KMS-11 (cell line): Measurements from ENCODE around the gene LZTS2.

Experiments
- H2AFZ ChIP-seq: fragments of 200-600 bp; sonication (generic); 2 replicates; pipeline ENCODE4 v1.6.1; 2016; ENCODE audit warnings: antibody characterized with exemption, mixed run types, low read depth
- H3K27ac ChIP-seq: fragments of 200-600 bp; sonication (generic); 2 replicates; pipeline ENCODE4 v1.6.1; 2016; ENCODE audit warnings: mild to moderate bottlenecking, mixed run types
- H3K27me3 ChIP-seq: fragments of 200-600 bp; sonication (generic); 2 replicates; pipeline ENCODE4 v1.6.1; 2017; ENCODE audit warnings: mild to moderate bottlenecking, low read depth, mixed run types, moderate library complexity; ENCODE audit not compliant: insufficient read depth
- H3K36me3 ChIP-seq: fragments of 200-600 bp; sonication (generic); 2 replicates; pipeline ENCODE4 v1.6.1; 2017; ENCODE audit warnings: mild to moderate bottlenecking, mixed run types; ENCODE audit not compliant: insufficient read depth
- H3K4me1 ChIP-seq: fragments of 200-600 bp; sonication (generic); 2 replicates; pipeline ENCODE4 v1.6.1; 2016; ENCODE audit warnings: mild to moderate bottlenecking, low read depth, mixed run types; ENCODE audit not compliant: poor library complexity, severe bottlenecking
- H3K4me2 ChIP-seq: fragments of 200-600 bp; sonication (generic); 2 replicates; pipeline ENCODE4 v1.7.0; 2016; ENCODE audit warnings: mild to moderate bottlenecking, mixed run types
- H3K4me3 ChIP-seq: fragments of 200-600 bp; sonication (generic); IDR thresholded peaks from 2 replicates; pipeline ENCODE4 v1.6.1; 2017; ENCODE audit warnings: low read depth, low read length, mixed read lengths; ENCODE audit not compliant: insufficient read depth
- H3K79me2 ChIP-seq: fragments of 200-600 bp; sonication (generic); 2 replicates; pipeline ENCODE4 v1.6.1; 2016; ENCODE audit warnings: low read depth, mixed run types; ENCODE audit not compliant: insufficient read depth
- H3K9ac ChIP-seq: fragments of 200-600 bp; sonication (generic); 2 replicates; pipeline ENCODE4 v1.6.1; 2016; ENCODE audit warnings: mild to moderate bottlenecking, mixed run types
- H4K20me1 ChIP-seq: fragments of 200-600 bp; sonication (generic); 2 replicates; pipeline ENCODE4 v1.6.1; 2016; ENCODE audit warnings: mild to moderate bottlenecking, mixed run types; ENCODE audit not compliant: insufficient read depth
- CTCF ChIP-seq: fragments of 200-600 bp; sonication (generic); conservative IDR thresholded peaks from 2 replicates; pipeline ENCODE4 v1.6.1; 2017; ENCODE audit warnings: low read depth, mild to moderate bottlenecking, antibody characterized with exemption, low read length, moderate library complexity, mixed read lengths

LZTS2 gene

GRCh38 chr10:100984672-100985177 is 14.9 kb upstream of the LZTS2 start:
- Histone ChIP-seq H3K79me2 (peaks cover 25% of the 10 kb centered on the region), H3K27ac (no peak overlapping the region), H2AFZ (no peak overlapping the region), H3K36me3 (no peaks in the 10 kb centered on the region; the same call in 1 of the 2 replicates), H3K4me3 (no peak overlapping the region), H3K4me1 (peaks cover 24% of the 10 kb centered on the region), H3K4me2 (no peak overlapping the region), H4K20me1 (no peaks in the 10 kb centered on the region), H3K27me3 (no peaks in the 10 kb centered on the region), H3K9ac (no peak overlapping the region)
- no peak for TF ChIP-seq CTCF

GRCh38 chr10:100985336-100985735 is 14.3 kb upstream of the LZTS2 start:
- H3K9ac ChIP-seq: no peak overlapping the region
- H3K4me3 ChIP-seq: no peak overlapping the region
- no peaks in the 10 kb centered on the region; the same call in 1 of the 2 replicates for H3K36me3 ChIP-seq
- TF ChIP-seq CTCF: no peak
- H3K79me2 ChIP-seq: peaks cover 31% of the 10 kb centered on the region
- H4K20me1 ChIP-seq: no peaks in the 10 kb centered on the region
- no peak overlapping the region for H3K4me2 ChIP-seq
- H3K27me3 ChIP-seq: no peaks in the 10 kb centered on the region
- no peak overlapping the region for H3K27ac ChIP-seq
- peaks cover 26% of the 10 kb centered on the region for H3K4me1 ChIP-seq
- H2AFZ ChIP-seq: no peak overlapping the region

DNA sequence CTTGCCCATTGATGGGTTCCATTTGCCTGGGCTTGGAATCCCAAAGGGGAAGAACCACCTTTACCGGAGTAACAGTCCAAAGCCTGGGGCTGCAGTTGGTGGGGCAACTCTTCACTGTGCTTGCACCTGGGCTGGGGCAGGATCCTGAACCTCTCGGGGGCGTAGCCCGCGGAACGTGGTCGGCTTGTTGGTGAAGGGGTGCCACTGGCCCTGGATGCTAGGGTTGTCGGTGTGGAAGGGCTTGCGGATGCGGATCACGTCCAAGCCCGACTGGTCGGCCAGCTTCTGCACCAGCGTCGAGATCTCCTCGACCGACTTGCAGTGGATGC is 13.0 kb upstream of the LZTS2 start:
- no peak for TF ChIP-seq CTCF
- Histone ChIP-seq H3K27ac (no peak overlapping the region), H4K20me1 (no peaks in the 10 kb centered on the region), H3K27me3 (no peaks in the 10 kb centered on the region), H3K36me3 (peaks cover 5% of the 10 kb centered on the region; the same call in 1 of the 2 replicates), H3K4me3 (peak overlapping the region; percentile 29), H3K4me1 (peaks cover 26% of the 10 kb centered on the region), H3K9ac (peak overlapping the region; percentile 82; the same call in 1 of the 2 replicates), H3K79me2 (peaks cover 36% of the 10 kb centered on the region), H2AFZ (peak overlapping the region; percentile 94), H3K4me2 (peak overlapping the region; percentile 93)

DNA sequence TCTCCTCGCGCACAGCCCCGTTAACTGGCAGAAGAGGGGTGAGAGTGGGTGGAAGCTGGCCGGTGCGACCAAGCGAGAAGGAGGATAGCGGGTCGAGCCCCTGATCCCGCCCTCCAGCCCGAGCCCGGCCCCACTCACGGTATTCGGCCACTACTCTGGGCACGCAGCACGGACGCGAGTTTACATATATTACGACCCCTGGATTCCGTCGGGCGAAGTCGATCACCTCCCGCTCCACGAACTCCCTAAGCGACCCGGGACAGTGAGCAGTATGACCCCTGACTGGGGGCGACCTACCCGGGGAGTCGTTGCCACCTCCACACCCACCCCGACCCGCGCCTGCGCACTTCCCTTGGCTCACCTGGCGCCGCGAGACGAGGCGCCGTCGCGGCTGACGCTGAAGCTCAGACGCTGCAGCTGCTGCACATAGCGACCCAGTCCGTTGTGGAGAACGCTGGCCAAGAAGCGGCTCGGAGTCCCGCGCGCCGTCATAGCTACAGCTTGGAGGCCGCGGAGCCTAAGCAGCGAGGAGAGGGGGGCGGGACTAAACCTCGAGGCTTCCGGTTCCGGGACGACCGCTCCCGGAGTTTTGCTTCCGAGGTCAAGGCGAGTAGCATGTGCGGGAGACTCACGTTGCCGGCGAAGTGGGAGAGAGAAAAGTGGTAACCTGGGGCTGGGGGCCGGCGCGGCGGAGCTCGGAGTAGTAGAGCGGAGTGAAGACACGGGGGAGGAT is 12.5 kb upstream of the LZTS2 start, which contains the start of the genes MRPL43 and TWNK:
TSS of gene MRPL43 (minus strand) at position 546 of the 733 bp plus-strand sequence. CDS start at position 492, 54 bp downstream.
TSS of gene TWNK (plus strand) at position 592 of the 733 bp plus-strand sequence. CDS start 668 bp downstream, outside the sequence.
- H3K4me2 ChIP-seq: peak within 1 kb of the TSS; percentile 93
- H2AFZ ChIP-seq: peak within 1 kb of the TSS; percentile 94
- peaks cover 36% of the 10 kb centered on the region for H3K79me2 ChIP-seq
- H3K27me3 ChIP-seq: no peaks in the 10 kb centered on the region
- peaks cover 26% of the 10 kb centered on the region for H3K4me1 ChIP-seq
- no peaks in the 10 kb centered on the region for H4K20me1 ChIP-seq
- H3K27ac ChIP-seq: peak within 1 kb of the TSS; percentile 49
- no peak for TF ChIP-seq CTCF
- peaks cover 5% of the 10 kb centered on the region; the same call in 1 of the 2 replicates for H3K36me3 ChIP-seq
- peak within 1 kb of the TSS; percentile 82 for H3K9ac ChIP-seq
- H3K4me3 ChIP-seq: peak within 1 kb of the TSS; percentile 29
